GM18505 (cell line): ENCODE data around the gene CYP4F11.
"Not testable (repeated sequence)": the region's sequence is repeated elsewhere in the genome, so short reads cannot be mapped to it uniquely, and the experiment has no call there.

Source experiments
- ATAC-seq: cut with Tn5 transposase; IDR thresholded peaks from one replicate; pipeline ENCODE4 v1.9.1; 2021; ENCODE audit not compliant: unreplicated experiment
- POLR2A ChIP-seq: IDR thresholded peaks from 4 replicates; pipeline ENCODE4 v1.6.1; 2011; ENCODE audit warnings: borderline replicate concordance; ENCODE audit not compliant: insufficient read depth, insufficient read length; ENCODE audit errors: extremely low read depth

CYP4F11 gene

GRCh38 chr19:15885919-15886318, 48.4 kb downstream of the CYP4F11 start:
- no peak for TF ChIP-seq POLR2A
- no peak for ATAC-seq

- no peak for ATAC-seq
- TF ChIP-seq POLR2A, result no peak
Measured at GRCh38 chr19:15885167-15885566, 49.2 kb downstream of the CYP4F11 start.

- ATAC-seq, result not testable (repeated sequence)
Measured at GRCh38 chr19:15883329-15883728, 51.0 kb downstream of the CYP4F11 start.

- TF ChIP-seq POLR2A, result no peak
- ATAC-seq, result no peak
Measured at GRCh38 chr19:15874821-15875474, 59.4 kb downstream of the CYP4F11 start.

GRCh38 chr19:15873771-15874170, 60.6 kb downstream of the CYP4F11 start:
- not testable (repeated sequence) for ATAC-seq

- ATAC-seq, result no peak
- TF ChIP-seq POLR2A, result no peak
Measured at GRCh38 chr19:15871570-15871969, 62.8 kb downstream of the CYP4F11 start.

- no peak for TF ChIP-seq POLR2A
- ATAC-seq, result no peak
Measured at GRCh38 chr19:15869873-15870272, 64.5 kb downstream of the CYP4F11 start.

- TF ChIP-seq POLR2A, result no peak
- no peak for ATAC-seq
Measured at GRCh38 chr19:15869109-15869555, 65.2 kb downstream of the CYP4F11 start.

- no peak for TF ChIP-seq POLR2A
- no peak for ATAC-seq
Measured at GRCh38 chr19:15866636-15867035, 67.7 kb downstream of the CYP4F11 start.

GRCh38 chr19:15864824-15865223, 69.5 kb downstream of the CYP4F11 start:
- ATAC-seq, result no peak
- TF ChIP-seq POLR2A, result no peak

- TF ChIP-seq POLR2A, result no peak
- no peak for ATAC-seq
Measured at GRCh38 chr19:15863272-15863671, 71.1 kb downstream of the CYP4F11 start.

GRCh38 chr19:15862444-15862843, 71.9 kb downstream of the CYP4F11 start:
- TF ChIP-seq POLR2A, result no peak
- ATAC-seq, result no peak
